H1 (cell line): ENCODE results near the gene MAST2. TPM values are rescaled to one million over a fixed set of nuclear protein-coding genes. Genes with fewer than 3 reads are reported as not detected.

Experiments
- CTCF ChIA-PET: fragments of 300-600 bp; sonication (Branson Sonifier 250); formaldehyde crosslinking; loops from one replicate; lab custom pipeline; 2021; ENCODE audit not compliant: partially characterized antibody; lab: Charles Lee
- POLR2A ChIA-PET: fragments of 300-600 bp; sonication (Branson Sonifier 250); formaldehyde crosslinking; loops from one replicate; lab custom pipeline; 2021; ENCODE audit warnings: inconsistent platforms; ENCODE audit not compliant: partially characterized antibody; lab: Charles Lee
- DNase-seq, 2 experiments: peaks; one replicate each; pipeline versions ENCODE4 v3.0.0 to v3.0.0-alpha.2; 2010 to 2022; ENCODE audit warnings: low spot score in 2 of 2, low read depth in 1 of 2, mixed read lengths in 1 of 2
- FAIRE-seq: peaks from 2 replicates; lab custom pipeline; 2011; peaks lifted over from hg19 to GRCh38; lab: Jason Lieb, UNC
- H2AFZ ChIP-seq: 2 replicates; pipeline ENCODE4 v1.8.1; 2012; ENCODE audit warnings: low read length, inconsistent platforms
- H2AK5ac ChIP-seq: 2 replicates; pipeline ENCODE4 v1.6.1; 2013; ENCODE audit warnings: low read depth, low read length
- H2BK120ac ChIP-seq: replicated peaks from 2 replicates; pipeline ENCODE3; 2013; ENCODE audit warnings: low read depth, low read length, inconsistent platforms
- H2BK12ac ChIP-seq: 2 replicates; pipeline ENCODE4 v1.6.1; 2013; ENCODE audit warnings: low read depth, low read length
- H2BK15ac ChIP-seq: 2 replicates; pipeline ENCODE4 v1.6.1; 2013; ENCODE audit warnings: low read length
- H2BK20ac ChIP-seq: 2 replicates; pipeline ENCODE4 v1.6.1; 2013; ENCODE audit warnings: low read length
- H2BK5ac ChIP-seq: 2 replicates; pipeline ENCODE4 v1.6.1; 2013; ENCODE audit warnings: low read depth, low read length
- H3K14ac ChIP-seq: 2 replicates; pipeline ENCODE4 v1.6.1; 2013; ENCODE audit warnings: inconsistent platforms; ENCODE audit not compliant: insufficient read length
- H3K18ac ChIP-seq: 2 replicates; pipeline ENCODE4 v1.6.1; 2013; ENCODE audit warnings: low read length; ENCODE audit errors: extremely low read depth
- H3K23ac ChIP-seq: 2 replicates; pipeline ENCODE4 v1.6.1; 2013; ENCODE audit warnings: inconsistent platforms; ENCODE audit not compliant: insufficient read length
- H3K23me2 ChIP-seq: 2 replicates; pipeline ENCODE4 v1.6.1; 2013; ENCODE audit warnings: low read depth, low read length
- H3K27ac ChIP-seq: 2 replicates; pipeline ENCODE4 v1.6.1; 2011; ENCODE audit warnings: low read depth, low read length, inconsistent platforms
- H3K27me3 ChIP-seq, 4 experiments: replicated peaks in 1 of 4; 1 replicate in 1 of 4; 2 replicates in 3 of 4; pipeline versions ENCODE4 v1.6.1 to v1.8.1; 2011 to 2013; ENCODE audit warnings: low read length in 3 of 4, mild to moderate bottlenecking in 3 of 4, inconsistent platforms in 2 of 4, mixed read lengths in 2 of 4, moderate library complexity in 1 of 4; ENCODE audit not compliant: control insufficient read depth in 3 of 4, insufficient read depth in 3 of 4; ENCODE audit errors: extremely low read depth in 1 of 4
- H3K36me3 ChIP-seq, 4 experiments: 2 replicates each; pipeline versions ENCODE4 v1.6.1 to v1.8.1; 2011 to 2013; ENCODE audit warnings: mild to moderate bottlenecking in 4 of 4, low read length in 3 of 4, moderate library complexity in 2 of 4, control low read depth in 1 of 4, inconsistent platforms in 1 of 4; ENCODE audit not compliant: insufficient read depth in 4 of 4, control insufficient read depth in 2 of 4
- H3K4ac ChIP-seq: replicated peaks from 2 replicates; pipeline ENCODE3; 2013; ENCODE audit warnings: low read length, low read depth, mixed read lengths, inconsistent platforms; ENCODE audit not compliant: insufficient read length
- H3K4me1 ChIP-seq, 4 experiments: replicated peaks in 1 of 4; 1 replicate in 1 of 4; 2 replicates in 3 of 4; pipeline versions ENCODE4 v1.6.1 to v1.8.1; 2011 to 2013; ENCODE audit warnings: low read length in 3 of 4, inconsistent platforms in 2 of 4, mixed read lengths in 1 of 4; ENCODE audit not compliant: insufficient read depth in 4 of 4, control insufficient read depth in 3 of 4
- H3K4me2 ChIP-seq, 2 experiments: 2 replicates each; pipeline versions ENCODE4 v1.6.1 to v1.8.1; 2011 to 2013; ENCODE audit warnings: low read depth in 2 of 2, low read length in 2 of 2, control low read depth in 1 of 2, inconsistent platforms in 1 of 2, mild to moderate bottlenecking in 1 of 2; ENCODE audit not compliant: insufficient read depth in 1 of 2
- H3K4me3 ChIP-seq, 4 experiments: fragments of 200-600, 300-600 bp in 1 of 4; sonication (generic), shearing (Covaris generic), sonication (Bioruptor Twin) in 1 of 4; 2 replicates each; pipeline versions ENCODE4 v1.5.1 to v1.8.1; 2011 to 2016; ENCODE audit warnings: low read length in 4 of 4, low read depth in 3 of 4, control low read depth in 2 of 4, inconsistent platforms in 2 of 4, mild to moderate bottlenecking in 2 of 4, mixed read lengths in 1 of 4, moderate library complexity in 1 of 4; ENCODE audit not compliant: insufficient read depth in 2 of 4; ENCODE audit errors: extremely low read depth in 1 of 4
- H3K56ac ChIP-seq: replicated peaks from 2 replicates; pipeline ENCODE3; 2013; ENCODE audit warnings: low read depth, mild to moderate bottlenecking, mixed read lengths, low read length, inconsistent platforms; ENCODE audit not compliant: insufficient read length
- H3K79me1 ChIP-seq: 2 replicates; pipeline ENCODE4 v1.6.1; 2013; ENCODE audit warnings: low read depth, low read length, control low read depth
- H3K79me2 ChIP-seq, 2 experiments: 2 replicates each; pipeline versions ENCODE4 v1.6.1 to v1.8.1; 2012 to 2013; ENCODE audit warnings: low read length in 2 of 2, mild to moderate bottlenecking in 2 of 2, inconsistent platforms in 1 of 2; ENCODE audit not compliant: insufficient read depth in 2 of 2, control insufficient read depth in 1 of 2
- H3K9ac ChIP-seq, 4 experiments: replicated peaks in 1 of 4; 1 replicate in 1 of 4; 2 replicates in 3 of 4; pipeline versions ENCODE4 v1.6.1 to v1.8.1; 2011 to 2013; ENCODE audit warnings: low read depth in 3 of 4, low read length in 3 of 4, control low read depth in 2 of 4, mild to moderate bottlenecking in 2 of 4, moderate library complexity in 2 of 4, inconsistent platforms in 1 of 4; ENCODE audit errors: extremely low read depth in 1 of 4
- H3K9me3 ChIP-seq, 2 experiments: 2 replicates each; pipeline versions ENCODE4 v1.6.1 to v1.8.1; 2012 to 2013; ENCODE audit warnings: mild to moderate bottlenecking in 2 of 2, moderate library complexity in 2 of 2, control low read depth in 1 of 2, inconsistent platforms in 1 of 2, low read depth in 1 of 2, low read length in 1 of 2, mixed read lengths in 1 of 2; ENCODE audit not compliant: insufficient read depth in 2 of 2
- H4K20me1 ChIP-seq, 2 experiments: replicated peaks in 1 of 2; 2 replicates each; pipeline versions ENCODE3 to v1.8.1; 2011 to 2013; ENCODE audit warnings: inconsistent platforms in 2 of 2, low read length in 2 of 2, mild to moderate bottlenecking in 1 of 2; ENCODE audit not compliant: insufficient read depth in 2 of 2, control insufficient read depth in 1 of 2
- H4K5ac ChIP-seq: 2 replicates; pipeline ENCODE4 v1.6.1; 2013; ENCODE audit warnings: low read length, low read depth, mixed read lengths, inconsistent platforms; ENCODE audit not compliant: insufficient read length
- H4K8ac ChIP-seq: 2 replicates; pipeline ENCODE4 v1.8.0; 2013; ENCODE audit warnings: mild to moderate bottlenecking, moderate library complexity, low read length, inconsistent platforms; ENCODE audit not compliant: insufficient read depth; ENCODE audit errors: extremely low read depth
- H4K91ac ChIP-seq: replicated peaks from 2 replicates; pipeline ENCODE3; 2013; ENCODE audit warnings: low read length, mixed read lengths, inconsistent platforms; ENCODE audit not compliant: insufficient read length
- JUND ChIP-seq: IDR thresholded peaks from 2 replicates; pipeline ENCODE4 v1.6.1; 2011; ENCODE audit warnings: mild to moderate bottlenecking, improper control_type of control experiment, low read length
- TAF7 ChIP-seq: optimal IDR thresholded peaks from 2 replicates; pipeline ENCODE3; 2011; ENCODE audit warnings: low read depth, mild to moderate bottlenecking, inconsistent platforms, low read length, moderate library complexity, borderline replicate concordance
- polyA plus RNA-seq, 7 experiments: library from polyadenylated mRNA; depleted of rRNA in 3 of 7; stranded (reverse) in 5 of 7; unstranded in 2 of 7; fragments of >200 nt in 5 of 7; fragments of 200-250 nt in 2 of 7; gene quantifications; 1 replicate in 5 of 7; 2 replicates in 1 of 7; 4 replicates in 1 of 7; pipeline versions ENCODE4 v1.2.1 to v1.2.3, GENCODE V29; 2011 to 2013; ENCODE audit warnings: missing spikeins in 2 of 7, mixed read lengths in 2 of 7
- total RNA-seq: library from RNA; stranded (reverse); fragmentation: NEBNext Ultra II Directional; extraction: Animal tissue kit (Norgen Biotek cat#: 25700); gene quantifications from 2 replicates; pipeline ENCODE4 v1.2.1, GENCODE V29; 2021

Gene MAST2
- total and polyA plus RNA-seq, 2 of the 8 experiments (the other 6 are each of a cell fraction or from before 2014, with no cell fraction given) = 20.5 to 35.4 TPM

- FAIRE-seq = no peak
- no peak overlapping the region for H2BK12ac ChIP-seq
- H3K79me2 ChIP-seq = peaks cover 0 to 5% of the 10 kb centered on the region in 2 experiments; a peak in 1 of 4 replicates
- no peak overlapping the region for H2BK5ac ChIP-seq
- no peaks in the 10 kb centered on the region; the same call in 1 of the 2 replicates for H3K79me1 ChIP-seq
- no peak overlapping the region for H2BK120ac ChIP-seq
- DNase-seq = no peak
- POLR2A ChIA-PET = interaction anchor here (0.8 kb wide), 1 partner anchor 18 kb away, joined by 3 read pairs; no protein-coding TSS in a partner anchor
- H4K91ac ChIP-seq = no peak overlapping the region
- H4K8ac ChIP-seq = no peak overlapping the region
- no peak overlapping the region for H3K4ac ChIP-seq
- peaks cover 0 to 4% (median 2%) of the 10 kb centered on the region in 4 experiments; a peak in 2 of 8 replicates for H3K36me3 ChIP-seq
- H3K56ac ChIP-seq = no peak overlapping the region
- no peak overlapping the region for H3K9ac ChIP-seq
- CTCF ChIA-PET = interaction anchor here (0.7 to 1.6 kb wide), 2 partner anchors 23 to 40 kb away, joined by 3 read pairs; no protein-coding TSS in a partner anchor
- H3K14ac ChIP-seq = no peak overlapping the region
- H2BK15ac ChIP-seq = no peak overlapping the region
- H4K5ac ChIP-seq = no peak overlapping the region
- no peak overlapping the region for H3K4me2 ChIP-seq
- TF ChIP-seq TAF7 (no peak), JUND (no peak)
- TF ChIP-seq, all 59 proteins: peak for 0
- no peak overlapping the region for H3K23ac ChIP-seq
- H2BK20ac ChIP-seq = no peak overlapping the region
- no peak overlapping the region for H3K18ac ChIP-seq
- H2AFZ ChIP-seq = no peak overlapping the region
- H3K9me3 ChIP-seq = no peaks in the 10 kb centered on the region
- no peak overlapping the region for H3K4me3 ChIP-seq
- no peak overlapping the region for H2AK5ac ChIP-seq
- H3K27ac ChIP-seq = no peak overlapping the region
- H4K20me1 ChIP-seq = no peaks in the 10 kb centered on the region
- no peaks in the 10 kb centered on the region for H3K23me2 ChIP-seq
- H3K27me3 ChIP-seq = no peaks in the 10 kb centered on the region
- H3K4me1 ChIP-seq = peaks cover 0 to 3% (median 0%) of the 10 kb centered on the region in 4 experiments; a peak in 3 of 7 replicates
Measured at GRCh38 chr1:45960930-45961715, 157.7 kb downstream of the MAST2 start.
